Keratinocyte (primary cell): ENCODE measurements around the gene GPRC5B.
A peak's percentile ranks its signal among the peaks of the same experiment; 100 is the strongest.

Experiments
- CTCF ChIP-seq, 3 experiments: IDR thresholded peaks in 1 of 3; conservative IDR thresholded peaks in 1 of 3; optimal IDR thresholded peaks in 1 of 3; 2 replicates in 2 of 3; 3 replicates in 1 of 3; pipeline versions ENCODE3 to v1.5.1; 2011; ENCODE audit warnings: low read length in 3 of 3, mild to moderate bottlenecking in 3 of 3, moderate library complexity in 2 of 3, control low read depth in 1 of 3, inconsistent platforms in 1 of 3; ENCODE audit not compliant: insufficient read depth in 2 of 3; ENCODE audit errors: extremely low read depth in 1 of 3
- EZH2 ChIP-seq: IDR thresholded peaks from one replicate; pipeline ENCODE4 v1.6.1; 2012; ENCODE audit warnings: inconsistent platforms, mild to moderate bottlenecking, low read length, moderate library complexity

DNA sequence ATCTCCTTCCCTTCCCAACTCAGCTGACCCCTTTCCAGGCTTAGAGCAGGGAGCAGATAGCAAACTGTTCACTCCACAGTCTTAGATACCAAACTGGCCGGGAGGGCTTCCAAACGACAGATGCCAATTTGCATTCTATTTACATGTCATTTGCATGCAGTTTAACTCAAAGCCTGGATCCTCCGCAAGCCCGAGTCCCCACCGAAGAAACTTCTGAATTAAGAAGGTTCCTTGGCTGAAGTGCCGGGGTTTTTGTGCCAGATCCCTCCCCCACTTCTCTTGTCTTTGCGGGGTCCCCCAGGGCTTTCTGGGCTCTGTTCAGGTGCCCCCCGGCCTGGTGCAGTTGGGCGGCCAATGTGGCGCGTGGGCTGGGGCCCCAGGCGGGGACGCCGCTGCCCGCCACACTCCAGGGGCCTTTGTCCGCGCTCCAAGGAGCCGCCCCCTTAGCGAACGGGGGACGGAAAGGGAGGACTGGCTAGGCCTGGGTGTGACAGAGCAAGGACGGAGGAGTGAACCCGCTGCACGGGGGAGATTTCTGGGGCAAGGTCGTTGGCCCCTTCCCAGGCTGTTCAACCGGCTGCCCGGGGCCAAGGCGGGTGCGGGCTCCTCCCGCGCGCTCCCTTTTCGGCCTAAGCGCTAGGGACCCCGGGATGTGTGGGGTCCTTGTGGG is 1.2 kb downstream of the GPRC5B start:
- TF ChIP-seq CTCF (optimal IDR thresholded peaks at IDR 0.05 in 1 of 3, IDR thresholded peaks at IDR 0.05 in 1 of 3, conservative IDR thresholded peaks at IDR 0.05 in 1 of 3; ENCODE audit: extremely low read depth in 1 of 3, insufficient read depth in 2 of 3, low read length in 3 of 3), result no peak
- TF ChIP-seq EZH2, result peak; percentile 88
